K562 (cell line): Measurements from ENCODE around the gene FPR1. TPM values are rescaled to one million over a fixed set of nuclear protein-coding genes. Genes with fewer than 3 reads are reported as not detected.

Experiments
- GATA2 ChIP-seq: sonication (generic); formaldehyde crosslinking; IDR thresholded peaks from 2 replicates; pipeline ENCODE4 v1.4.0; 2020; ENCODE audit warnings: mild to moderate bottlenecking, missing genetic modification reagents
- MAFG ChIP-seq: fragments of 450-650 bp; conservative IDR thresholded peaks from 2 replicates; pipeline ENCODE4 v1.6.1; 2016; ENCODE audit warnings: missing genetic modification characterization, missing compliant biosample characterization
- MAFK ChIP-seq: IDR thresholded peaks from 2 replicates; pipeline ENCODE4 v1.6.1; 2011; ENCODE audit warnings: low read length, improper control_type of control experiment
- PHB ChIP-seq: fragments of 250-450 bp; sonication (Bioruptor Pico); IDR thresholded peaks from 2 replicates; pipeline ENCODE4 v1.5.0; 2021
- RB1 ChIP-seq: fragments of 450-650 bp; IDR thresholded peaks from 2 replicates; pipeline ENCODE4 v1.6.1; 2017; ENCODE audit warnings: low read depth, mild to moderate bottlenecking
- TGIF2 ChIP-seq: sonication (generic); formaldehyde crosslinking; IDR thresholded peaks from 2 replicates; pipeline ENCODE4 v1.8.1; 2022; ENCODE audit warnings: mild to moderate bottlenecking, missing genetic modification reagents, moderate library complexity
- YY1 ChIP-seq, 3 experiments: IDR thresholded peaks; 2 replicates each; pipeline ENCODE4 v1.6.1; 2011; ENCODE audit warnings: low read length in 2 of 3, mild to moderate bottlenecking in 2 of 3, moderate library complexity in 2 of 3, borderline replicate concordance in 1 of 3, control low read depth in 1 of 3, low read depth in 1 of 3; ENCODE audit not compliant: insufficient read depth in 3 of 3, insufficient replicate concordance in 2 of 3, control insufficient read depth in 1 of 3, insufficient read length in 1 of 3; ENCODE audit errors: extremely low read depth in 1 of 3
- polyA plus RNA-seq, 8 experiments: library from polyadenylated mRNA; depleted of rRNA in 4 of 8; stranded (reverse) in 5 of 8; unstranded in 3 of 8; fragments of >200 nt; fragmentation: Nextera tagmentation in 2 of 8; fragmentation: Illumina TruSeq in 1 of 8; extraction: Ambion mirVana in 2 of 8; extraction: Trizol in 1 of 8; gene quantifications; 2 replicates each; pipeline versions ENCODE4 v1.2.1 to v1.2.3, GENCODE V29; 2011 to 2014; ENCODE audit warnings: inconsistent platforms in 1 of 8, missing spikeins in 1 of 8
- total RNA-seq, 7 experiments: library from RNA; depleted of rRNA in 6 of 7; stranded (reverse); fragments of >200 nt in 6 of 7; fragmentation: Illumina TruSeq in 2 of 7; extraction: Trizol in 2 of 7; gene quantifications; 2 replicates each; pipeline versions ENCODE4 v1.2.1 to v1.2.3, GENCODE V29; 2011 to 2021; ENCODE audit warnings: low replicate concordance in 1 of 7
- TF ChIP-seq, protein P1 (sequence below), 3 experiments: IDR thresholded peaks in 2 of 3; conservative IDR thresholded peaks in 1 of 3; 2 replicates each; pipeline ENCODE4 v1.5.1; 2011 to 2012; ENCODE audit warnings: low read length in 3 of 3, mild to moderate bottlenecking in 3 of 3, control low read depth in 2 of 3, improper control_type of control experiment in 1 of 3, inconsistent platforms in 1 of 3, low read depth in 1 of 3, mixed read lengths in 1 of 3, moderate library complexity in 1 of 3; ENCODE audit not compliant: insufficient read depth in 2 of 3
- TF ChIP-seq, protein P2 (sequence below), 3 experiments: fragments of 200-800 bp in 1 of 3; sonication (Bioruptor generic) in 1 of 3; sonication (generic) in 1 of 3; formaldehyde crosslinking in 1 of 3; IDR thresholded peaks; 2 replicates each; pipeline versions ENCODE4 v1.6.1 to v1.8.0; 2016 to 2022; ENCODE audit warnings: mild to moderate bottlenecking in 2 of 3, missing compliant biosample characterization in 2 of 3, missing genetic modification characterization in 2 of 3, missing genetic modification reagents in 1 of 3
- TF ChIP-seq, protein P3 (sequence below): fragments of 200-800 bp; sonication (Bioruptor generic); IDR thresholded peaks from 2 replicates; pipeline ENCODE4 v1.6.1; 2017; ENCODE audit warnings: missing genetic modification characterization, missing compliant biosample characterization
- TF ChIP-seq, protein P4 (sequence below): fragments of 450-650 bp; IDR thresholded peaks from 2 replicates; pipeline ENCODE4 v1.6.1; 2016; ENCODE audit warnings: mild to moderate bottlenecking
- TF ChIP-seq, protein P5 (sequence below), 2 experiments: fragments of 450-650 bp; conservative IDR thresholded peaks; 2 replicates each; pipeline ENCODE4 v1.6.1; 2017; ENCODE audit warnings: mild to moderate bottlenecking in 2 of 2, moderate library complexity in 2 of 2

The FPR1 gene
- total and polyA plus RNA-seq, 9 of the 15 experiments (the other 6 are each of a cell fraction or from before 2014, with no cell fraction given) = 0.06 to 0.25 (median 0.14) TPM; not detected in 4

DNA sequence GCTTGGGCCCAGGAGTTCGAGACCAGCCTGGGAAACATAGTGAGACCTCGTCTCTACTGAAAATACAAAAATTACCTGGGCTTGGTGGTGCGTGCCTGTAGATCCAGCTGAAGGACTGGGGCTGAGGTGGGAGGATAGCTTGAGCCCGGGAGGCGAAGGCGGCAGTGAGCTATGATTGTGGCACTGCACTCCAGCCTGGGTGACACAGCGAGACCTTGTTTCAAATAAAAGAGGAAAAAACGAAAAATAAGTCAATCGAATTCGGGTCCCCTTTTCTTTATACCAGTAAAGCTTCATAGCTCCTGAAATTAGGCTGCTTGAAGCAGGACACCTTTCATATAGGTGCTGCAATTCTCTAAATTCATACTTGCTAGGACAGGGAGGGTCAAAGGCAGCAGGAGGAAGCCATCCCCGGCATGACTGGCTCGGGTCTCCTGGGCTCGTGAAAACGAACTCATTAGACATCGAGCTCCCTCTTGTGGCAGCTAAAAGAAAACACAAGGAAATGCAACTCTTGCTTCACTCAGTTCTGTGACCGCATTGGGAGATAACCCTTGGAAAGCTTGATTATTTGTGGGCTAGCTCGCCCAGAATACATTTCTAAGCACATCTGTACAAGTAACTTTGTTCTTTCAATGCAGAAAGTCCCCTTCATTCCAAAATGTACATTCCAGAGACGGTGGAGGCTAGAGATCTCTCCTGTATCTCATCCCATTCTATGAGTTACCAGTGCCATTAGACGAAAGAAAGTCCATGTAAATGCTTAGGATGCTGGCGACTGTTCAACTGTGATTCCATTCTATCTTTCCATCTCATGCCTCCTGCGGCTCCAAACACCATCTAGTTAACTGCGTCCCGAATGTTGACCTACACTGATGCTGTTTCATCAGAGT, 26.1 kb upstream of the FPR1 start (continued):
- TF ChIP-seq YY1 (IDR thresholded peaks at IDR 0.05; ENCODE audit: borderline replicate concordance in 1 of 3, control insufficient read depth in 1 of 3, extremely low read depth in 1 of 3, insufficient read depth in 3 of 3, insufficient read length in 1 of 3, insufficient replicate concordance in 2 of 3, low read depth in 1 of 3, low read length in 2 of 3) = peak in 2 of 3 experiments; percentile 21 to 45
- TF ChIP-seq, protein P1, sequence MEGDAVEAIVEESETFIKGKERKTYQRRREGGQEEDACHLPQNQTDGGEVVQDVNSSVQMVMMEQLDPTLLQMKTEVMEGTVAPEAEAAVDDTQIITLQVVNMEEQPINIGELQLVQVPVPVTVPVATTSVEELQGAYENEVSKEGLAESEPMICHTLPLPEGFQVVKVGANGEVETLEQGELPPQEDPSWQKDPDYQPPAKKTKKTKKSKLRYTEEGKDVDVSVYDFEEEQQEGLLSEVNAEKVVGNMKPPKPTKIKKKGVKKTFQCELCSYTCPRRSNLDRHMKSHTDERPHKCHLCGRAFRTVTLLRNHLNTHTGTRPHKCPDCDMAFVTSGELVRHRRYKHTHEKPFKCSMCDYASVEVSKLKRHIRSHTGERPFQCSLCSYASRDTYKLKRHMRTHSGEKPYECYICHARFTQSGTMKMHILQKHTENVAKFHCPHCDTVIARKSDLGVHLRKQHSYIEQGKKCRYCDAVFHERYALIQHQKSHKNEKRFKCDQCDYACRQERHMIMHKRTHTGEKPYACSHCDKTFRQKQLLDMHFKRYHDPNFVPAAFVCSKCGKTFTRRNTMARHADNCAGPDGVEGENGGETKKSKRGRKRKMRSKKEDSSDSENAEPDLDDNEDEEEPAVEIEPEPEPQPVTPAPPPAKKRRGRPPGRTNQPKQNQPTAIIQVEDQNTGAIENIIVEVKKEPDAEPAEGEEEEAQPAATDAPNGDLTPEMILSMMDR (IDR thresholded peaks at IDR 0.05 in 2 of 3, conservative IDR thresholded peaks at IDR 0.05 in 1 of 3; ENCODE audit: insufficient read depth in 2 of 3, low read depth in 1 of 3, low read length in 3 of 3) = peak; percentile 84 to 92 (median 88)
- no peak; the same call in 1 of the 2 replicates for TF ChIP-seq MAFK
- TF ChIP-seq, protein P2, sequence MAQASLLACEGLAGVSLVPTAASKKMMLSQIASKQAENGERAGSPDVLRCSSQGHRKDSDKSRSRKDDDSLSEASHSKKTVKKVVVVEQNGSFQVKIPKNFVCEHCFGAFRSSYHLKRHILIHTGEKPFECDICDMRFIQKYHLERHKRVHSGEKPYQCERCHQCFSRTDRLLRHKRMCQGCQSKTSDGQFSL (CRISPR knock-in tag; IDR thresholded peaks at IDR 0.05) = no peak
- TF ChIP-seq, protein P2 (tag; IDR thresholded peaks at IDR 0.05) = no peak
- TF ChIP-seq, protein P3, sequence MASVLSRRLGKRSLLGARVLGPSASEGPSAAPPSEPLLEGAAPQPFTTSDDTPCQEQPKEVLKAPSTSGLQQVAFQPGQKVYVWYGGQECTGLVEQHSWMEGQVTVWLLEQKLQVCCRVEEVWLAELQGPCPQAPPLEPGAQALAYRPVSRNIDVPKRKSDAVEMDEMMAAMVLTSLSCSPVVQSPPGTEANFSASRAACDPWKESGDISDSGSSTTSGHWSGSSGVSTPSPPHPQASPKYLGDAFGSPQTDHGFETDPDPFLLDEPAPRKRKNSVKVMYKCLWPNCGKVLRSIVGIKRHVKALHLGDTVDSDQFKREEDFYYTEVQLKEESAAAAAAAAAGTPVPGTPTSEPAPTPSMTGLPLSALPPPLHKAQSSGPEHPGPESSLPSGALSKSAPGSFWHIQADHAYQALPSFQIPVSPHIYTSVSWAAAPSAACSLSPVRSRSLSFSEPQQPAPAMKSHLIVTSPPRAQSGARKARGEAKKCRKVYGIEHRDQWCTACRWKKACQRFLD (CRISPR knock-in tag) = peak; percentile 59
- TF ChIP-seq GATA2 (CRISPR knock-in tag) = peak; percentile 43; the same call in 1 of the 2 replicates
- TF ChIP-seq PHB = no peak
- TF ChIP-seq RB1 = peak; percentile 46; the same call in 1 of the 2 replicates
- TF ChIP-seq, protein P4, sequence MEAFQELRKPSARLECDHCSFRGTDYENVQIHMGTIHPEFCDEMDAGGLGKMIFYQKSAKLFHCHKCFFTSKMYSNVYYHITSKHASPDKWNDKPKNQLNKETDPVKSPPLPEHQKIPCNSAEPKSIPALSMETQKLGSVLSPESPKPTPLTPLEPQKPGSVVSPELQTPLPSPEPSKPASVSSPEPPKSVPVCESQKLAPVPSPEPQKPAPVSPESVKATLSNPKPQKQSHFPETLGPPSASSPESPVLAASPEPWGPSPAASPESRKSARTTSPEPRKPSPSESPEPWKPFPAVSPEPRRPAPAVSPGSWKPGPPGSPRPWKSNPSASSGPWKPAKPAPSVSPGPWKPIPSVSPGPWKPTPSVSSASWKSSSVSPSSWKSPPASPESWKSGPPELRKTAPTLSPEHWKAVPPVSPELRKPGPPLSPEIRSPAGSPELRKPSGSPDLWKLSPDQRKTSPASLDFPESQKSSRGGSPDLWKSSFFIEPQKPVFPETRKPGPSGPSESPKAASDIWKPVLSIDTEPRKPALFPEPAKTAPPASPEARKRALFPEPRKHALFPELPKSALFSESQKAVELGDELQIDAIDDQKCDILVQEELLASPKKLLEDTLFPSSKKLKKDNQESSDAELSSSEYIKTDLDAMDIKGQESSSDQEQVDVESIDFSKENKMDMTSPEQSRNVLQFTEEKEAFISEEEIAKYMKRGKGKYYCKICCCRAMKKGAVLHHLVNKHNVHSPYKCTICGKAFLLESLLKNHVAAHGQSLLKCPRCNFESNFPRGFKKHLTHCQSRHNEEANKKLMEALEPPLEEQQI = 0 out of 2 replicates have a peak, but pooled peaks have one; percentile 64
- TF ChIP-seq, protein P5, sequence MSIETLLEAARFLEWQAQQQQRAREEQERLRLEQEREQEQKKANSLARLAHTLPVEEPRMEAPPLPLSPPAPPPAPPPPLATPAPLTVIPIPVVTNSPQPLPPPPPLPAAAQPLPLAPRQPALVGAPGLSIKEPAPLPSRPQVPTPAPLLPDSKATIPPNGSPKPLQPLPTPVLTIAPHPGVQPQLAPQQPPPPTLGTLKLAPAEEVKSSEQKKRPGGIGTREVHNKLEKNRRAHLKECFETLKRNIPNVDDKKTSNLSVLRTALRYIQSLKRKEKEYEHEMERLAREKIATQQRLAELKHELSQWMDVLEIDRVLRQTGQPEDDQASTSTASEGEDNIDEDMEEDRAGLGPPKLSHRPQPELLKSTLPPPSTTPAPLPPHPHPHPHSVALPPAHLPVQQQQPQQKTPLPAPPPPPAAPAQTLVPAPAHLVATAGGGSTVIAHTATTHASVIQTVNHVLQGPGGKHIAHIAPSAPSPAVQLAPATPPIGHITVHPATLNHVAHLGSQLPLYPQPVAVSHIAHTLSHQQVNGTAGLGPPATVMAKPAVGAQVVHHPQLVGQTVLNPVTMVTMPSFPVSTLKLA (conservative IDR thresholded peaks at IDR 0.05) = 0 out of 4 replicates have a peak, but pooled peaks have one; percentile 32 to 56
- TF ChIP-seq TGIF2 = no peak
- TF ChIP-seq MAFG (tag) = no peak
